ENCODE data around the gene PTPN21.

Gene PTPN21

DNA sequence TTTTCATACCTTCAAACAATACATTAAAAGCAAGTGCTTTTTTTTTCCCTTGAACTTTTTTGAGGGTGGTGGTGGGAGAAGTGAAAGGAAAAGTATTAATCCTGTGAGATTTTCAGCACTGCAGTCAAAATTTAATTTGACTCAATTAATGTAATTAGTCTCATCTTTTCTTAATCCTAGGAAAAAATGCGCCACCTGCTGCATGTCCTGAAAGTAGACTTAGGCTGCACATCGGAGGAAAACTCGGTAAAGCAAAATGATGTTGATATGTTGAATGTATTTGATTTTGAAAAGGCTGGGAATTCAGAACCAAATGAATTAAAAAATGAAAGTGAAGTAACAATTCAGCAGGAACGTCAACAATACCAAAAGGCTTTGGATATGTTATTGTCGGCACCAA lies 117.1 kb downstream of the PTPN21 start:
- H3K9me3 ChIP-seq (ENCODE audit: insufficient read depth, low read depth, low read length): no peaks in the 10 kb centered on the region
- no peaks in the 10 kb centered on the region for H3K79me1 ChIP-seq (ENCODE audit: low read length)
- peaks cover 3 to 5% of the 10 kb centered on the region in 2 experiments for H3K36me3 ChIP-seq (ENCODE audit: control insufficient read depth in 1 of 2, insufficient read depth in 2 of 2, low read length in 2 of 2)
- H2AFZ ChIP-seq (ENCODE audit: insufficient read depth, low read length, poor library complexity): no peak overlapping the region
- H3K23ac ChIP-seq (ENCODE audit: low read length): no peak overlapping the region
- no peak overlapping the region for H3K4me2 ChIP-seq (ENCODE audit: low read length)
- H3K27me3 ChIP-seq (ENCODE audit: insufficient read depth, low read length): no peaks in the 10 kb centered on the region
- no peak overlapping the region for H4K12ac ChIP-seq (ENCODE audit: low read depth, low read length)
- no peak overlapping the region for H2BK12ac ChIP-seq (ENCODE audit: low read length)
- DNase-seq: no peak
- no peak overlapping the region for H4K91ac ChIP-seq (ENCODE audit: low read depth, low read length)
- H3K14ac ChIP-seq (ENCODE audit: low read length): no peak overlapping the region
- H3K4me3 ChIP-seq (ENCODE audit: low read depth, low read length): no peak overlapping the region
- H3K4me1 ChIP-seq (ENCODE audit: control insufficient read depth in 1 of 2, insufficient read depth in 2 of 2, low read length in 2 of 2): no peaks in the 10 kb centered on the region
- no peak overlapping the region for H3K27ac ChIP-seq (ENCODE audit: low read depth, low read length)
- no peak overlapping the region for H4K8ac ChIP-seq (ENCODE audit: low read depth, low read length)
- no peak overlapping the region for H3K4ac ChIP-seq (ENCODE audit: low read depth, low read length)
- no peak overlapping the region for H2AK5ac ChIP-seq (ENCODE audit: low read length)
- H3K79me2 ChIP-seq (ENCODE audit: control insufficient read depth, insufficient read depth, low read length, poor library complexity): no peaks in the 10 kb centered on the region
- no peak overlapping the region for H2BK5ac ChIP-seq (ENCODE audit: low read depth, low read length, poor library complexity)
- no peak overlapping the region for H3K9ac ChIP-seq (ENCODE audit: low read length)
- no CpG with 5 or more reads among the region's 5 CpGs for WGBS (ENCODE audit: extremely low coverage, insufficient coverage, insufficient read length)
- no peak overlapping the region for H3K18ac ChIP-seq (ENCODE audit: low read length)
- no peak overlapping the region for H2BK120ac ChIP-seq (ENCODE audit: insufficient read depth, low read length, poor library complexity)

DNA sequence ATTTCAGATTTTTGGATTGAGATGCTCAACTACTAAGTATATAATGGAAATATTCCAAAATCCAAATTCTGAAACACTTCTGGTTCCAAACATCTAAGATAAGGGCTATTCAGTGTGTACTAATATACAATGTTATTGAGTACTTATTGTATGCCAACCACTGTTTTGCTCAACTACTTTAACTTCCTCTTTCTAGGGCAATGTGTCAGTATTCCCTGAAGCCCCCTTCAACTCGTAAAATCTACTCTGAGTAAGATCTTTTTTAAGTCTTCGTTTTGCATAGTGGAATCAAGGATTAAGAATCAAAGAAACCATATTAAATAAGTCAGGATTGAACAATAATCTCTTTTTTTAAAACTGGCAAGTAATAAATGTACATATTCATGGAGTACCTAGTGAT lies 123.8 kb downstream of the PTPN21 start:
- no peak overlapping the region for H3K14ac ChIP-seq (ENCODE audit: low read length)
- H3K4me3 ChIP-seq (ENCODE audit: low read depth, low read length): no peak overlapping the region
- H3K4me1 ChIP-seq (ENCODE audit: control insufficient read depth in 1 of 2, insufficient read depth in 2 of 2, low read length in 2 of 2): no peaks in the 10 kb centered on the region
- no peak overlapping the region for H2BK12ac ChIP-seq (ENCODE audit: low read length)
- no peaks in the 10 kb centered on the region for H3K79me1 ChIP-seq (ENCODE audit: low read length)
- H2AK5ac ChIP-seq (ENCODE audit: low read length): no peak overlapping the region
- H3K9me3 ChIP-seq (ENCODE audit: insufficient read depth, low read depth, low read length): no peaks in the 10 kb centered on the region
- no peak overlapping the region for H3K18ac ChIP-seq (ENCODE audit: low read length)
- H3K36me3 ChIP-seq (ENCODE audit: control insufficient read depth in 1 of 2, insufficient read depth in 2 of 2, low read length in 2 of 2): no peaks in the 10 kb centered on the region
- H2BK120ac ChIP-seq (ENCODE audit: insufficient read depth, low read length, poor library complexity): no peak overlapping the region
- H3K79me2 ChIP-seq (ENCODE audit: control insufficient read depth, insufficient read depth, low read length, poor library complexity): no peaks in the 10 kb centered on the region
- H4K91ac ChIP-seq (ENCODE audit: low read depth, low read length): no peak overlapping the region
- no peak for DNase-seq
- no peak overlapping the region for H3K4ac ChIP-seq (ENCODE audit: low read depth, low read length)
- H4K8ac ChIP-seq (ENCODE audit: low read depth, low read length): no peak overlapping the region
- no peak overlapping the region for H3K27ac ChIP-seq (ENCODE audit: low read depth, low read length)
- no peak overlapping the region for H3K23ac ChIP-seq (ENCODE audit: low read length)
- no peak overlapping the region for H4K12ac ChIP-seq (ENCODE audit: low read depth, low read length)
- H3K4me2 ChIP-seq (ENCODE audit: low read length): no peak overlapping the region
- H2BK5ac ChIP-seq (ENCODE audit: low read depth, low read length, poor library complexity): no peak overlapping the region
- no peak overlapping the region for H2AFZ ChIP-seq (ENCODE audit: insufficient read depth, low read length, poor library complexity)
- no peak overlapping the region for H3K9ac ChIP-seq (ENCODE audit: low read length)
- H3K27me3 ChIP-seq (ENCODE audit: insufficient read depth, low read length): no peaks in the 10 kb centered on the region
- WGBS (ENCODE audit: extremely low coverage, insufficient coverage, insufficient read length): no CpG with 5 or more reads among the region's 2 CpGs

DNA sequence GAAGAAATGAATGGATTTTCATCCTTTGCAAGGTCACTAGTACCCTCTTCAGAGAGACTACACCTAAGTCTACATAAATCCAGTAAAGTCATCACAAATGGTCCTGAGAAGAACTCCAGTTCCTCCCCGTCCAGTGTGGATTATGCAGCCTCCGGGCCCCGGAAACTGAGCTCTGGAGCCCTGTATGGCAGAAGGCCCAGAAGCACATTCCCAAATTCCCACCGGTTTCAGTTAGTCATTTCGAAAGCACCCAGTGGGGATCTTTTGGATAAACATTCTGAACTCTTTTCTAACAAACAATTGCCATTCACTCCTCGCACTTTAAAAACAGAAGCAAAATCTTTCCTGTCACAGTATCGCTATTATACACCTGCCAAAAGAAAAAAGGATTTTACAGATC lies 128.5 kb downstream of the PTPN21 start:
- H3K4me2 ChIP-seq (ENCODE audit: low read length): no peak overlapping the region
- H2AK5ac ChIP-seq (ENCODE audit: low read length): no peak overlapping the region
- no peak overlapping the region for H3K9ac ChIP-seq (ENCODE audit: low read length)
- no peaks in the 10 kb centered on the region for H3K79me1 ChIP-seq (ENCODE audit: low read length)
- H4K8ac ChIP-seq (ENCODE audit: low read depth, low read length): no peak overlapping the region
- no peak overlapping the region for H3K4ac ChIP-seq (ENCODE audit: low read depth, low read length)
- no peaks in the 10 kb centered on the region for H3K4me1 ChIP-seq (ENCODE audit: control insufficient read depth in 1 of 2, insufficient read depth in 2 of 2, low read length in 2 of 2)
- no peak overlapping the region for H2AFZ ChIP-seq (ENCODE audit: insufficient read depth, low read length, poor library complexity)
- H3K36me3 ChIP-seq (ENCODE audit: control insufficient read depth in 1 of 2, insufficient read depth in 2 of 2, low read length in 2 of 2): no peaks in the 10 kb centered on the region
- H2BK5ac ChIP-seq (ENCODE audit: low read depth, low read length, poor library complexity): no peak overlapping the region
- H3K27ac ChIP-seq (ENCODE audit: low read depth, low read length): no peak overlapping the region
- H2BK12ac ChIP-seq (ENCODE audit: low read length): no peak overlapping the region
- no peak overlapping the region for H4K91ac ChIP-seq (ENCODE audit: low read depth, low read length)
- no CpG with 5 or more reads among the region's 7 CpGs for WGBS (ENCODE audit: extremely low coverage, insufficient coverage, insufficient read length)
- no peak for DNase-seq
- H3K23ac ChIP-seq (ENCODE audit: low read length): no peak overlapping the region
- H3K18ac ChIP-seq (ENCODE audit: low read length): no peak overlapping the region
- H3K9me3 ChIP-seq (ENCODE audit: insufficient read depth, low read depth, low read length): no peaks in the 10 kb centered on the region
- no peak overlapping the region for H3K4me3 ChIP-seq (ENCODE audit: low read depth, low read length)
- no peak overlapping the region for H3K14ac ChIP-seq (ENCODE audit: low read length)
- H3K27me3 ChIP-seq (ENCODE audit: insufficient read depth, low read length): no peaks in the 10 kb centered on the region
- H2BK120ac ChIP-seq (ENCODE audit: insufficient read depth, low read length, poor library complexity): no peak overlapping the region
- no peak overlapping the region for H4K12ac ChIP-seq (ENCODE audit: low read depth, low read length)
- H3K79me2 ChIP-seq (ENCODE audit: control insufficient read depth, insufficient read depth, low read length, poor library complexity): no peaks in the 10 kb centered on the region

DNA sequence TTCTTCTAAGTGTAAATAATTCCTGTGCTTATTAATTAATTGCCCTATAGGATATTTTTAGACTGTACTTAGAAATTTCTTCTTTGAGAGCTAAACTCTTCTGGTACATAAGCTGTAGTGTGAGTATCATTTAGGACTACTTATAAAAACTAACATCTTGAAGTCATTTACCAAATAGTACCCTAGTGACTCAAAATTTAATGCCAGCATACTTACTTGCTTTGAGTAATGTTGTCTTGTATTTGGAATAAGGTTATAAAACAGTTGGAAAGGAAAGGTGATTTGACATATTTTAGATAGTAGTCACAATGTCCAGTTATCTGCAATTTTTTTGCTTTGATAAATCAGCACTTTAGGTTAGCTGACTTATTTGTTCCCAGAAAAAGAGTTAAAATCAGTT lies 130.2 kb downstream of the PTPN21 start:
- H3K9me3 ChIP-seq (ENCODE audit: insufficient read depth, low read depth, low read length): no peaks in the 10 kb centered on the region
- H2BK12ac ChIP-seq (ENCODE audit: low read length): no peak overlapping the region
- no peak overlapping the region for H3K4me2 ChIP-seq (ENCODE audit: low read length)
- H3K79me1 ChIP-seq (ENCODE audit: low read length): no peaks in the 10 kb centered on the region
- H3K27ac ChIP-seq (ENCODE audit: low read depth, low read length): no peak overlapping the region
- no peak for DNase-seq
- no peaks in the 10 kb centered on the region for H3K4me1 ChIP-seq (ENCODE audit: control insufficient read depth in 1 of 2, insufficient read depth in 2 of 2, low read length in 2 of 2)
- H3K27me3 ChIP-seq (ENCODE audit: insufficient read depth, low read length): no peaks in the 10 kb centered on the region
- no peak overlapping the region for H2AK5ac ChIP-seq (ENCODE audit: low read length)
- H3K18ac ChIP-seq (ENCODE audit: low read length): no peak overlapping the region
- H4K91ac ChIP-seq (ENCODE audit: low read depth, low read length): no peak overlapping the region
- no peak overlapping the region for H3K14ac ChIP-seq (ENCODE audit: low read length)
- no peak overlapping the region for H4K12ac ChIP-seq (ENCODE audit: low read depth, low read length)
- no peaks in the 10 kb centered on the region for H3K79me2 ChIP-seq (ENCODE audit: control insufficient read depth, insufficient read depth, low read length, poor library complexity)
- no peak overlapping the region for H2AFZ ChIP-seq (ENCODE audit: insufficient read depth, low read length, poor library complexity)
- no peak overlapping the region for H2BK120ac ChIP-seq (ENCODE audit: insufficient read depth, low read length, poor library complexity)
- no peak overlapping the region for H3K9ac ChIP-seq (ENCODE audit: low read length)
- H3K4ac ChIP-seq (ENCODE audit: low read depth, low read length): no peak overlapping the region
- H3K23ac ChIP-seq (ENCODE audit: low read length): no peak overlapping the region
- no peaks in the 10 kb centered on the region for H3K36me3 ChIP-seq (ENCODE audit: control insufficient read depth in 1 of 2, insufficient read depth in 2 of 2, low read length in 2 of 2)
- H4K8ac ChIP-seq (ENCODE audit: low read depth, low read length): no peak overlapping the region
- H3K4me3 ChIP-seq (ENCODE audit: low read depth, low read length): no peak overlapping the region
- H2BK5ac ChIP-seq (ENCODE audit: low read depth, low read length, poor library complexity): no peak overlapping the region

All from trophoblast cell (in vitro differentiated cells and primary cell).